Cardiac muscle cell (in vitro differentiated cells and primary cell): ENCODE results near the gene TMEM219. TPM values are rescaled to one million over a fixed set of nuclear protein-coding genes. Genes with fewer than 3 reads are reported as not detected.

Experiments
- DNase-seq, 2 donors: peaks; one replicate each; pipeline versions ENCODE4 v3.0.0 to v3.0.0-alpha.2; 2010 to 2017; ENCODE audit warnings: low read depth in 1 of 2, low spot score in 1 of 2
- H3K27ac ChIP-seq: fragments of 200-600 bp; sonication (generic); 2 replicates; pipeline ENCODE4 v1.5.1; 2016
- H3K27me3 ChIP-seq: fragments of 200-600 bp; sonication (generic); 2 replicates; pipeline ENCODE4 v1.6.0; 2016; ENCODE audit warnings: control low read depth
- H3K36me3 ChIP-seq: fragments of 200-600 bp; sonication (generic); 2 replicates; pipeline ENCODE4 v1.5.1; 2016; ENCODE audit warnings: control low read depth
- H3K4me1 ChIP-seq: fragments of 200-600 bp; sonication (generic); 2 replicates; pipeline ENCODE4 v1.8.1; 2017; ENCODE audit warnings: low read depth, mild to moderate bottlenecking, mixed run types
- H3K4me3 ChIP-seq: fragments of 200-600 bp; sonication (generic); 2 replicates; pipeline ENCODE4 v1.5.1; 2016; ENCODE audit warnings: mild to moderate bottlenecking
- H3K9me3 ChIP-seq: fragments of 200-600 bp; sonication (generic); 2 replicates; pipeline ENCODE4 v1.5.1; 2017; ENCODE audit warnings: low read depth, mild to moderate bottlenecking, control low read depth
- CTCF ChIP-seq: IDR thresholded peaks from 2 replicates; pipeline ENCODE4 v1.5.1; 2012; ENCODE audit warnings: low read depth, mild to moderate bottlenecking, low read length
- polyA plus RNA-seq: library from polyadenylated mRNA; unstranded; fragments of >200 nt; fragmentation: Nextera tagmentation; extraction: Ambion mirVana; gene quantifications from 2 replicates; pipeline ENCODE4 v1.2.1, GENCODE V29; 2016
- total RNA-seq: library from RNA; depleted of rRNA; stranded (reverse); fragments of >200 nt; gene quantifications from 2 replicates; pipeline ENCODE4 v1.2.3, GENCODE V29; 2016

The TMEM219 gene
- total and polyA plus RNA-seq, 2 experiments from 2014 or later, result 109 to 110 TPM

- no peak for TF ChIP-seq CTCF
- H3K9me3 ChIP-seq, result no peaks in the 10 kb centered on the region
These were observed 37.7 kb downstream of the TMEM219 start for GRCh38 chr16:29999605-30000004.

GRCh38 chr16:30000735-30001631 lies 39.1 kb downstream of the TMEM219 start:
- DNase-seq, result no peak
- Histone ChIP-seq H3K27me3 (no peaks in the 10 kb centered on the region), H3K4me1 (no peaks in the 10 kb centered on the region), H3K27ac (no peak overlapping the region), H3K9me3 (no peaks in the 10 kb centered on the region), H3K4me3 (no peak overlapping the region), H3K36me3 (no peaks in the 10 kb centered on the region)
- TF ChIP-seq CTCF, result no peak

More at GRCh38 chr16:29999605-30000004, 37.7 kb downstream of the TMEM219 start:
- no peak for DNase-seq
- no peak overlapping the region for H3K27ac ChIP-seq
- H3K4me1 ChIP-seq, result no peaks in the 10 kb centered on the region
- no peaks in the 10 kb centered on the region for H3K27me3 ChIP-seq
- no peaks in the 10 kb centered on the region for H3K36me3 ChIP-seq
- no peak overlapping the region for H3K4me3 ChIP-seq

- Histone ChIP-seq H3K27ac (no peak overlapping the region), H3K9me3 (no peaks in the 10 kb centered on the region), H3K36me3 (no peaks in the 10 kb centered on the region), H3K4me3 (no peak overlapping the region), H3K4me1 (no peaks in the 10 kb centered on the region), H3K27me3 (no peaks in the 10 kb centered on the region)
- TF ChIP-seq CTCF, result no peak
- DNase-seq, result no peak
These were observed 40.9 kb downstream of the TMEM219 start for GRCh38 chr16:30002614-30003346.

GRCh38 chr16:30003670-30004423 lies 42.0 kb downstream of the TMEM219 start:
- Histone ChIP-seq H3K4me3 (no peak overlapping the region), H3K27ac (no peak overlapping the region), H3K9me3 (no peaks in the 10 kb centered on the region), H3K27me3 (peaks cover under 1% of the 10 kb centered on the region), H3K36me3 (no peaks in the 10 kb centered on the region), H3K4me1 (no peaks in the 10 kb centered on the region)
- DNase-seq, result no peak
- TF ChIP-seq CTCF, result no peak

- DNase-seq, result no peak
- peaks cover 6% of the 10 kb centered on the region for H3K27me3 ChIP-seq
- no peak overlapping the region for H3K4me3 ChIP-seq
- H3K9me3 ChIP-seq, result no peaks in the 10 kb centered on the region
- no peak for TF ChIP-seq CTCF
- no peak overlapping the region for H3K27ac ChIP-seq
- H3K4me1 ChIP-seq, result no peaks in the 10 kb centered on the region
- no peaks in the 10 kb centered on the region for H3K36me3 ChIP-seq
These were observed 42.5 kb downstream of the TMEM219 start for GRCh38 chr16:30004424-30004776.
